Activated naive CD8-positive, alpha-beta T cell treated with anti-CD3 and anti-CD28 coated beads, Interleukin-2, amount 10 ng/mL, durations not matched to agents 7 days and 5 days (primary cell): ENCODE measurements around the gene KBTBD2. TPM values are rescaled to one million over a fixed set of nuclear protein-coding genes. Genes with fewer than 3 reads are reported as not detected.
"Not testable (repeated sequence)": the region's sequence is repeated elsewhere in the genome, so short reads cannot be mapped to it uniquely, and the experiment has no call there.

Source experiments
- ATAC-seq: fragments of 150-1000 bp; cut with Tn5 transposase; one replicate; pipeline ENCODE4 v1.10.0; 2021; ENCODE audit warnings: low read depth, moderate library complexity
- POLR2A ChIA-PET: fragments of 350-600 bp; sonication (Branson Sonifier 250); formaldehyde crosslinking; loops from one replicate; lab custom pipeline; 2021; ENCODE audit warnings: antibody characterized with exemption; lab: Charles Lee
- DNase-seq: peaks from one replicate; pipeline ENCODE4 v3.0.0; 2021
- H3K27ac Mint-ChIP-seq: one replicate; pipeline ENCODE4 v1.8.0; 2022; ENCODE audit warnings: mild to moderate bottlenecking, mixed read lengths
- H3K27me3 Mint-ChIP-seq: one replicate; pipeline ENCODE4 v1.8.0; 2022; ENCODE audit warnings: mild to moderate bottlenecking, moderate library complexity, mixed read lengths
- H3K36me3 Mint-ChIP-seq: one replicate; pipeline ENCODE4 v1.8.0; 2021; ENCODE audit warnings: mild to moderate bottlenecking, mixed read lengths
- H3K4me1 Mint-ChIP-seq: one replicate; pipeline ENCODE4 v1.8.0; 2021; ENCODE audit warnings: mixed read lengths
- H3K4me3 Mint-ChIP-seq: one replicate; pipeline ENCODE4 v1.8.0; 2022; ENCODE audit warnings: mild to moderate bottlenecking, moderate library complexity, mixed read lengths
- H3K9me3 Mint-ChIP-seq: one replicate; pipeline ENCODE4 v1.8.0; 2021; ENCODE audit warnings: mixed read lengths
- total RNA-seq, 2 experiments: library from RNA; stranded (reverse); gene quantifications; one replicate each; pipeline ENCODE4 v1.2.3, GENCODE V29; 2021

Gene KBTBD2
- total RNA-seq, 2 experiments from 2014 or later, result 41.3 to 45.4 TPM

- Mint-ChIP-seq H3K36me3 (peaks cover 57% of the 10 kb centered on the region), H3K9me3 (no peaks in the 10 kb centered on the region), H3K4me3 (no peak overlapping the region), H3K4me1 (no peaks in the 10 kb centered on the region), H3K27me3 (no peaks in the 10 kb centered on the region), H3K27ac (no peak overlapping the region)
- ATAC-seq (no peak), DNase-seq (no peak)
- POLR2A ChIA-PET, result interaction anchor here (0.8 kb wide), 1 partner anchor 40 kb away, joined by 3 read pairs; no protein-coding TSS in a partner anchor
Observed at GRCh38 chr7:32865448-32866030, 26.0 kb downstream of the KBTBD2 start.

GRCh38 chr7:32863872-32864271, 27.7 kb downstream of the KBTBD2 start:
- H3K36me3 Mint-ChIP-seq, result peaks cover 42% of the 10 kb centered on the region
- POLR2A ChIA-PET, DNase-seq, H3K4me3 Mint-ChIP-seq, ATAC-seq, H3K9me3 Mint-ChIP-seq, H3K4me1 Mint-ChIP-seq, H3K27me3 Mint-ChIP-seq, H3K27ac Mint-ChIP-seq: not testable (repeated sequence)

- Mint-ChIP-seq H3K9me3 (no peaks in the 10 kb centered on the region), H3K4me1 (no peaks in the 10 kb centered on the region), H3K27ac (no peak overlapping the region), H3K4me3 (no peak overlapping the region), H3K36me3 (peaks cover 13% of the 10 kb centered on the region), H3K27me3 (peaks cover 7% of the 10 kb centered on the region)
- POLR2A ChIA-PET, result no interaction called here
- no peak for ATAC-seq
- DNase-seq, result no peak
Observed at GRCh38 chr7:32860090-32860489, 31.5 kb downstream of the KBTBD2 start.

GRCh38 chr7:32858648-32859047, 32.9 kb downstream of the KBTBD2 start:
- no peaks in the 10 kb centered on the region for H3K9me3 Mint-ChIP-seq
- no peak for ATAC-seq
- no peak overlapping the region for H3K4me3 Mint-ChIP-seq
- no peaks in the 10 kb centered on the region for H3K4me1 Mint-ChIP-seq
- H3K27ac Mint-ChIP-seq, result no peak overlapping the region
- POLR2A ChIA-PET, result no interaction called here
- H3K27me3 Mint-ChIP-seq, result peaks cover 9% of the 10 kb centered on the region
- DNase-seq, result no peak
- peaks cover 5% of the 10 kb centered on the region for H3K36me3 Mint-ChIP-seq

- H3K36me3 Mint-ChIP-seq, H3K4me3 Mint-ChIP-seq, ATAC-seq, H3K27ac Mint-ChIP-seq, DNase-seq, H3K4me1 Mint-ChIP-seq, POLR2A ChIA-PET, H3K9me3 Mint-ChIP-seq: not testable (repeated sequence)
- H3K27me3 Mint-ChIP-seq, result peaks cover 14% of the 10 kb centered on the region
Observed at GRCh38 chr7:32857063-32857462, 34.5 kb downstream of the KBTBD2 start.

- H3K9me3 Mint-ChIP-seq, ATAC-seq, H3K36me3 Mint-ChIP-seq, H3K4me3 Mint-ChIP-seq, POLR2A ChIA-PET, DNase-seq, H3K4me1 Mint-ChIP-seq, H3K27ac Mint-ChIP-seq: not testable (repeated sequence)
- H3K27me3 Mint-ChIP-seq, result peaks cover 23% of the 10 kb centered on the region
Observed at GRCh38 chr7:32855837-32856775, 35.5 kb downstream of the KBTBD2 start.

GRCh38 chr7:32850654-32851053, 40.9 kb downstream of the KBTBD2 start:
- H3K9me3 Mint-ChIP-seq, H3K27ac Mint-ChIP-seq, POLR2A ChIA-PET, ATAC-seq, DNase-seq, H3K4me3 Mint-ChIP-seq, H3K36me3 Mint-ChIP-seq, H3K4me1 Mint-ChIP-seq: not testable (repeated sequence)
- H3K27me3 Mint-ChIP-seq, result peaks cover 52% of the 10 kb centered on the region

GRCh38 chr7:32848655-32849054, 42.9 kb downstream of the KBTBD2 start:
- POLR2A ChIA-PET, ATAC-seq, H3K36me3 Mint-ChIP-seq, DNase-seq, H3K4me1 Mint-ChIP-seq, H3K9me3 Mint-ChIP-seq, H3K27ac Mint-ChIP-seq, H3K4me3 Mint-ChIP-seq: not testable (repeated sequence)
- H3K27me3 Mint-ChIP-seq, result peaks cover 49% of the 10 kb centered on the region

GRCh38 chr7:32846630-32847225, 44.8 kb downstream of the KBTBD2 start:
- no peak overlapping the region for H3K27ac Mint-ChIP-seq
- peak; percentile 100 for ATAC-seq
- POLR2A ChIA-PET, result interaction anchor here (0.7 to 2.5 kb wide), 2 partner anchors 44 to 95 kb away, joined by 3 to 11 read pairs; partner anchors contain the start of gene KBTBD2
- H3K9me3 Mint-ChIP-seq, result no peaks in the 10 kb centered on the region
- H3K4me3 Mint-ChIP-seq, result peak overlapping the region; percentile 5
- peaks cover 41% of the 10 kb centered on the region for H3K27me3 Mint-ChIP-seq
- no peaks in the 10 kb centered on the region for H3K36me3 Mint-ChIP-seq
- DNase-seq, result peak; percentile 90
- peaks cover 10% of the 10 kb centered on the region for H3K4me1 Mint-ChIP-seq

- not testable (repeated sequence) for H3K36me3 Mint-ChIP-seq, H3K27ac Mint-ChIP-seq, DNase-seq, H3K9me3 Mint-ChIP-seq, H3K4me3 Mint-ChIP-seq, H3K4me1 Mint-ChIP-seq, ATAC-seq
- POLR2A ChIA-PET, result interaction anchor here (2.5 kb wide), 1 partner anchor 46 kb away, joined by 11 read pairs; the partner anchor contains the start of gene KBTBD2
- H3K27me3 Mint-ChIP-seq, result peaks cover 30% of the 10 kb centered on the region
Observed at GRCh38 chr7:32844748-32845147, 46.8 kb downstream of the KBTBD2 start.

GRCh38 chr7:32843763-32844162, 47.8 kb downstream of the KBTBD2 start:
- ATAC-seq, H3K4me3 Mint-ChIP-seq, H3K36me3 Mint-ChIP-seq, DNase-seq, H3K27ac Mint-ChIP-seq, H3K4me1 Mint-ChIP-seq, H3K9me3 Mint-ChIP-seq, POLR2A ChIA-PET: not testable (repeated sequence)
- H3K27me3 Mint-ChIP-seq, result peaks cover 23% of the 10 kb centered on the region

- H3K4me1 Mint-ChIP-seq, POLR2A ChIA-PET, H3K36me3 Mint-ChIP-seq, DNase-seq, H3K27ac Mint-ChIP-seq, H3K9me3 Mint-ChIP-seq, H3K27me3 Mint-ChIP-seq, H3K4me3 Mint-ChIP-seq, ATAC-seq: not testable (repeated sequence)
Observed at GRCh38 chr7:32839846-32840245, 51.7 kb downstream of the KBTBD2 start.

- H3K27me3 Mint-ChIP-seq, result peaks cover 24% of the 10 kb centered on the region
- POLR2A ChIA-PET, ATAC-seq, H3K27ac Mint-ChIP-seq, H3K4me3 Mint-ChIP-seq, H3K36me3 Mint-ChIP-seq, H3K9me3 Mint-ChIP-seq, DNase-seq, H3K4me1 Mint-ChIP-seq: not testable (repeated sequence)
Observed at GRCh38 chr7:32828996-32829752, 62.4 kb downstream of the KBTBD2 start.
